ENCODE data around the gene HVCN1.
A peak's percentile ranks its signal among the peaks of the same experiment; 100 is the strongest.
"Not testable (repeated sequence)": the region's sequence is repeated elsewhere in the genome, so short reads cannot be mapped to it uniquely, and the experiment has no call there.

The HVCN1 gene

DNA sequence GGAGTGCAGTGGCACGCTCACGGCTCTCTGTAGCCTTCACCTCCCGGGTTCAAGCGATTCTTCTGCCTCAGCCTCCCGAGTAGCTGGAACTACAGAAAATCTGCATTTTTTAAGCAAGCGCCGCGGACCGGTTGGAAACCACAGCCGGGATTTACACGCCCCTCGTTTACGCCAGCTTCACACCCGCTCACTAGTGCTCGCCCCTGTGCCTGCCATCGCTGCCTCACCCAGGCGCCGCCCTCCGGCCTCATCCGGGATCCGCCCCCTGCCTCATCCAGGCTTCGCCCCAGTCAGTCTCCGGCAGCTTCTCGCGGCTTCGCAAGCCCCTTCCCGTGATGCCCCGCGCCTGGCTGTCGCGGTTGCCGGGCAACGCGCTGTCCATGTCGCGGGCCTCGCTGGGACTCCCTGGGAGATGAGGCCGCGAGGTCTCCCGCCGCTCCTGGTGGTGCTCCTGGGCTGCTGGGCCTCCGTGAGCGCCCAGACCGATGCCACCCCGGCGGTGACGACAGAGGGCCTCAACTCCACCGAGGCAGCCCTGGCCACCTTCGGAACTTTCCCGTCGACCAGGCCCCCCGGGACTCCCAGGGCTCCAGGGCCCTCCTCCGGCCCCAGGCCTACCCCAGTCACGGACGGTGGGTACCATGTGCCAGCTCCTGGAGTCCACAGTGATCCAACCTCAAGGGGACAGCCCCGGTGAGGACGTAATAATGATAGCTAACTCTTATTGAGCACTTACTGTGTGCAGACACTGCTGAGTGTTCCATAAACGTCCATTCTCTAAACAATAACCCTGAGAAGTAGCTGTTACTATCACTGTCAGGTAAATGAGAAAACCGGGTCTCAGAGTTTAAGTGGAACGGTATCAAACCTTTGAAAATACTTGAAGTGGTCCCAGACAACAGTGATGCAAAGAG lies 74.9 kb downstream of the HVCN1 start, which contains the start of gene TCTN1:
Gene TCTN1 (plus strand): TSS at position 359 of the 914 bp plus-strand sequence. CDS start 54 bp downstream, at position 413.
- DNase-seq, result peak; percentile 51 to 89

DNA sequence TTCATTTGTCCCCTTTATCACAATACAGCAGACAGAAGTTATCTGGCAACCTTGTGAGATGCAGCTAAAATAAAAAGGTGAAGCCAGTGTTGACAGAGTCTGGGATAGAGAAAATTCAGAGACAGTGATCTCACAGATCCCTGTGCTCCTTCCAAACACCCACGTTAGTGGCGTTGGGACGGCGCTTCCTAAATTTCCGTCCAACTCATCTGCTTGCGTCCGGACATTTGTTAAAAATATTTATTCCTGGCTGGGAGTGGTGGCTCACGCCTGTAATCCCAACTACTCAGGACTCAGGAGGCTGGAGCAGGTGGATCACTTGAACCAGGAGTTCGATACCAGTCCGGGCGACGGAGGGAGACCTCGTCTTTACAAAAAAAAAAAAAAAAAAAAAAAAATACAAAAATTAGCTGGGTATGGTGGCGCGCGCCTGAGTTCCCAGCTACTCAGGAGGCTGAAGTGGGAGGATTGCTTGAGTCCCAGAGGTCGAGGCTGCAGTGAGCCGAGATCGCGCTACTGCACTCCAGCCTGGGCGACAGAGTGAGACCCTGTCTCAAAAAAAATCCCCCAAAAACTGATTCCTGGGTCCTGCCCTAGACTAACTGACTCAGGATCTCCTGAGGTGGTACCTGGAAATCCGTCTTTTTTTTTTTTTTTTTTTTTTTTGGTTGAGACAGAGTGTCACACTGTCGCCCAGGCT lies 75.7 kb downstream of the HVCN1 start:
- DNase-seq, result no peak

DNA sequence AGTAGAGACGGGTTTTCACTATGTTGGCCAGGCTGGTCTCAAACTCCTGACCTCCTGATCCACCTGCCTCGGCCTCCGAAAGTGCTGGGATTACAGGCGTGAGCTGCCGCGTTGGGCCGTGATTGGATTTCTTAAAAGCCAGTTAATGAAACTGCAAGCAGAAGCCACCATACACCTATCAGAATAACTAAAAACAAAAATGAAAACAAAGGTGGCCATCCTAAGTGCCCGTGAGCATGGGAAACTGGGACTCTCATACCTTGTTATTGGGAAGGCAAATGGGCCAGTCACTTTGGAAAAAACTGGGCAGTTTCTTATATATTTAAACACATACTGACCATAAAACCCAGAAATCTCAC lies 82.7 kb downstream of the HVCN1 start:
- DNase-seq, result no peak

DNA sequence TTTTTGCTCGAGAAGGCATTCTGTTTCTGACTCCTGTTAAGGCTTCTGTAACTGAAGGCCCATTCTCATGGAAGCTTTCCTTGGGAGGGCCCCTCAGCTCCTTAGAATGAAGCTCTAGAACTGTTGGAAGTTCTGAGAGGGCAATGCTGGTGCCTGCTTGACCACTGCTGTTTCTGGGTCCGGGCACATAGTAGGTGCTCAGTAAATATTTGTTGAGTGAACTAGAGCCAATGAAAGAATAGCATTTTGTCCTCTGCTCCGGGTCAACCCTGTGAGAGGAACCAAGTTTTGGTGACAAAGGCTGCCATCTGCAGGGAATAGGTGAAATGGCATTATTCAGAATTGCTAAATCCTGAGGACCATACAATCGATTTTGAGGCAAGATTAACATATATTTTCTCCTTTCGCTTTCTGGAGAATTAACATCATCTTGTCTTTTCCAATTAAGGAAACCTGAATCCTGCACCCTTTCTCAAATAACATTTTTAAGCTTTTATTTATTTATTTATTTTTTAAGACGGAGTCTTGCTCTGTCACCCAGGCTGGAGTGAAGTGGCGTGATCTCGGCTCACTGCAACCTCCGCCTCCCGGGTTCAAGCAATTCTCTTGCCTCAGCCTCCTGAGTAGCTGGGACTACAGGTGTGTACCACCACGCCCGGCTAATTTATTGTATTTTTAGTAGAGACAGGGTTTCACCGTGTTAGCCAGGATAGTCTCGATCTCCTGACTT lies 86.7 kb downstream of the HVCN1 start:
- not testable (repeated sequence) for DNase-seq

DNA sequence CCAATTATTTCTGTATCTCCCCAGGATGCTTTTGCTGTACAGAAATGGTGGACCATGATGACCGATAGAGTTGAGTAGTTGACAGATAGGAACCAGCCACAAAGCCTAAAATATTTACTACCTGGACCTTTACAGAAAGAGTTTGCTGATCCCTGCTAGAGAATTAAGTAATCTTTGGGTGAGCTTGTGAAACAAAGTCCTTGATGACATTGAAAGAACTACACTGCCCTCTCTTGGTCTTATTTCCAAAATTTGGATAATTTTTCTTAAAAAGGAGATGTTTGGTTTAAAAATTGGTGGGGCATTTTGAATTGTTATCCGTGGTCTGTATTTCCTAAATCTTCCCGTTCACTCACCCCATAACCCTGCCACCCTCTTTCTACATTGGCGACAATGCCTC lies 88.7 kb downstream of the HVCN1 start:
- DNase-seq, result no peak

DNA sequence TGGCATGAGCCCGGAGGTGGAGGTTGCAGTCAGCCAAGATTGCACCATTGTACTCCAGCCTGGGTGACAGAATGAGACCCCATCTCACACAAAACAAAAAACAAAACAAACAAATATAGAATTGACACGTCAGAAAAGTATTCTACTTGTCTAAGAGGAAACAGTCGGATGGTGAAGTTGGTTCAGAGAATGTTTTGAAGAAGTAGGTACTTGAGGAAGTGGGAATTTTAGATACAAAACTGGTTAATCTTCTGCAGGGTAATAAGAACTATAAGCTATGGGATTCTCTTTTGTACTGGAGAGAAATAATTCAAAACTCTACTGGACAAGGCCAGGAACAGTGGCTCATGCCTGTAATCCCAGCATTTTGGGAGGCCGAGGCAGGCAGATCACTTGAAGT lies 89.6 kb downstream of the HVCN1 start:
- DNase-seq, result no peak
